ENCODE measurements around the gene DDR1.

GRCh38 chr6:30898750-30899360 is 14.5 kb downstream of the DDR1 start:
- TF ChIP-seq FOXM1 (IDR thresholded peaks at IDR 0.05; ENCODE audit: borderline replicate concordance, low read depth) (no peak), YY1 (IDR thresholded peaks at IDR 0.05; ENCODE audit: low read depth) (no peak), TAF1 (IDR thresholded peaks at IDR 0.05; ENCODE audit: low read depth) (no peak), REST (IDR thresholded peaks at IDR 0.05; ENCODE audit: low read depth) (no peak)
